Daoy (cell line): ENCODE data around the gene CIAO1. TPM values are rescaled to one million over a fixed set of nuclear protein-coding genes. Genes with fewer than 3 reads are reported as not detected.
"Not testable (repeated sequence)": the region's sequence is repeated elsewhere in the genome, so short reads cannot be mapped to it uniquely, and the experiment has no call there.

Experiments
- DNase-seq: peaks from one replicate; pipeline ENCODE4 v3.0.0-alpha.2; 2015; ENCODE audit warnings: low read depth
- total RNA-seq: library from RNA; depleted of rRNA; stranded (reverse); fragments of >200 nt; shearing (Covaris generic); gene quantifications from 2 replicates; pipeline ENCODE4 v1.2.3, GENCODE V29; 2014

Gene CIAO1
- total RNA-seq, 1 experiment from 2014 or later = 136 TPM

DNA sequence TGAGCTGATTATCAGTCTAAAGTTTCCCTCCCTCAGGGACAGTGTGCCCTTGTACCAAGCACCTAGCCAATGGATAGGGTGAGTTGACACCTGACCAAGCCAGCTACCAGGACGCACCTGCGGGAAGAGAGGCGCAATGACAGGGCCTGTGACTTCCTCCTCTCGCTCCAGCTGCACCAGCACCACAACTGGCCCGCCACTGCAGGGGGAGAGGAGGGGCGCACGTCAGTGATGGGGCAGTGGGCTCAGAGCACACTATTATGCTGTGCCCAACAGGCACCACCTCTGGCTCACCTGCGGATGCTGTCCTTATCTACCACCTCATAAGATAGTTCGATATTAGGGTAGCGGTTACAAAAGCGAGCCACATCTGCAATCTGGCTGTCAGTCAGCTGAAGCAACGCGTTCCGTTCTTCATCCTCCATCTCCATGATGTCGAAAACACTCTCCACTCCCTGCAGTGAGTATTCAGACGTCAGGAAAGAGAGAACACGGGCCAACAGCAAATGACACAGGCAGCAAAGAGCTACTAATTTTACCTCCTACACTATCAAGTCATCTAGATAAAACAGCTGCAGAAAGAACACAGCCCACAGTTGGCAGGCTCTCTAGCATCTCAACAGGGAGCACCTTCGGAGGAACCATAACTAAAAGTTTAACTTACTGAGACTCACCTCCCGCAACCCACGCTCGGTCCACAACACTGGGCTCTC lies 10.9 kb downstream of the CIAO1 start:
- no peak for DNase-seq

DNA sequence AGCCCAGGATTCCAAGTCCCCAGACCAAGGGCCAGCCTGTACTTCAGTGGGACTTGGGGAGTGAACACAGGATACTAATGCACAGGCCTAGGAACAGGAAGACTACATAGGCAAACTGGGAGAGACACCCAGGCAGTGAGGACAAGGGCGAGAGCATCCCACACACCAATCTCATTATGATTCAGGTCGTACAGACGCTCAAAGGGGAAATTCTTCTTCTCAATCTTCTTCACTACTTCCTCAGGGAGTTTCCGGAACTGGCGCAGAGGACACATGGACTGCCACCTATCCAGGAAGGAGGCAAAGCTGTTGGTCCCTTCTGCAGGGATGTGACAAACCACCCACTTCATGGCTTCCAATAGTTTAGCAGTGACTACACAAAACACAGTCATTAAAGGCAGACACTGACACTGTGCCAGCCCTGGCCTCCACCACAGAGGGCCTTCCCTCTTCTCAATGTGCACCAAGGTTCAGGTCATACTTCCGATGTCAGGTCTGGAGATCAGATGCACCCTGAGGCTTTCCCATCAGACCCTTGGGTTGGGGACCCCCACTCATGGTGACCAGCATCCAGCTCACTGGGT lies 21.3 kb downstream of the CIAO1 start:
- DNase-seq = no peak

DNA sequence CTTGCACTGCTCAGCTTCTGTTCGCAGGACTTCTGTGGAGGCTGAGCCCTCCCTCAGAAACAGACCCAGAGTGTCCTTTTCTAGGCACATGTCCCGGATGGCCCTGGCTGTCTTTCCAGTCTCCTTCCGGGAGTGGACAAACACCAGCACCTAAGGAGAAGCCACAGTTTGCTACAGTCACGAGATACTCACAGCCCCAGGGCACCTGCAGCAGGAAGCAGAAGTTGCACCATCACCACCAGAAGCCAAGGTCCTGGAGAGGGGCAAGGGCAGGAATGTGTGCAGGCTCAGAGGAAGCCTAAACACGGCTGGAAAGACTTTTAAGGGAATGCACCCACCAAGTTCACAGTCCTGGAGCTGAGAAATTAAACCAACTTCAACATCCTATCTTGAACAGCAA lies 25.7 kb downstream of the CIAO1 start:
- DNase-seq = no peak

DNA sequence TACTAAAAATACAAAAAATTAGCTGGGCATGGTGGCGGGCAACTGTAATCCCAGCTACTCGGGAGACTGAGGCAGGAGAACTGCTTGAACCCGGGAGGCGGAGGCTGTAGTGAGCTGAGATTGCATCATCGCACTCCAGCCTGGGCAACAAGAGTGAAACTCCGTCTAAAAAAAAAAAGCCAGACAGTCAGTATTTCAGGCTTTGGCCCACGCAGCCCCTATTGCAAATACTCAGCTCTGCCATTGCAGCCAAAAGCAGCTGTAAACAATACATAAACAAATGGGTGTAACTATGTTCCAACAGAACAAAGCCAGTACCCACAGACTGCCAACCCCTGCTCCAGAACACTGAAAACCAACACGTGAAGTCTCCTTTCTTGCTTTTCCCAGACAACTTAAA lies 28.2 kb downstream of the CIAO1 start:
- not testable (repeated sequence) for DNase-seq

DNA sequence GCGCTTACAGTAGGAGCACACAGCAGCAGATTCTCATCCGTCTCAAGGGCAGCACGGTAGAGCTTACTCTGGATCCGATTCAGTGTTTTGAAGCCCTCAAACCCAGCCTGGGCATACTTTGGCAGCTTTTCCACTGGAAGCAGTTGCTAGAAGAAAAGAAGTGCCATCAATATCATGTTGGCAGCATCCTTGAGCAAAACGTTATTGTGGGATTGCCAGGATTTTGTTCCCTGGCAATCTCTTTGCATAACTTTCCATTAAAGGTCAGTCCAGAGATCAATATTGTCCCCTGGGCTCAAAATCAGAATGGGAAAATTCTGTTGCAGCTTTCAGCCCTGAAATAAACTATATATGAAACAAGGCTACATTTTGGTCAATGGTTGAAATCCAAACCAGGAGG lies 30.9 kb downstream of the CIAO1 start:
- DNase-seq = no peak

DNA sequence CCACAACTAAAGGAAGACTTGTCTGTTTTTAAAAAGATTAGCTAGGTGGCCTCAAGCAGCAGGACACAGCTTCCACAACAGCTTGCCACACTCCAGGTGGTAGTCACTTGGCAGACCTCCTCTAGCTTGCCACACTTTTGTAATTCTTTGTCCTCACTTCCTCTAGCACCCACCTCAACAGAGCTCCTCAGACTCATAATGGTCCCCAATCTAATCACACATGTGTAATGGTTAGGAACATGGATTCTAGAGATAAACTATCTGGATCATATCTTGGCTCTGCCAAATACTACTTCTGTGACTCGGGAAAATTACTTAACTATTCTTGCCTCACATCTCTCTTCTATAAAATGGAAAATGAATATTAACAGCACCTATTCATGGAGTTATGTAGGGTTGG lies 35.8 kb downstream of the CIAO1 start:
- no peak for DNase-seq

DNA sequence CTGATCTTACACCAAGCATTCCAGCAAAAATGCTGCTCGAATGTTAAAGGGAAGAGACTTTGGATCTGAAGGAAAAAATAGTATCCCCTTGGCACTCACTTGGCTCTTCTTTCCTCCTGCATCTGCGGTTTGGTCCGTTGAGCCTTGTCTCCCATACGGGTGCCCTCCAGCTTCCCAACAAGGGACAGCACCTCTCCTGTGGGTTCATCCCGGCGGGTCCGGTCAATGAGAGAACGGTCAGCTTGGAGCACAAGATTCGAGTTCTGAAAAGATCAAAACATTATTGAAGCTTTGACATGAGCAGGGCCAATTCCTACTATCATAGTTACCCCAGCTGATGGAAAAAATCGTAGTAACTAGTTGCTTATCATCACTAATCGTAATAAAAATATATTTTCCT lies 38.6 kb downstream of the CIAO1 start:
- no peak for DNase-seq

DNA sequence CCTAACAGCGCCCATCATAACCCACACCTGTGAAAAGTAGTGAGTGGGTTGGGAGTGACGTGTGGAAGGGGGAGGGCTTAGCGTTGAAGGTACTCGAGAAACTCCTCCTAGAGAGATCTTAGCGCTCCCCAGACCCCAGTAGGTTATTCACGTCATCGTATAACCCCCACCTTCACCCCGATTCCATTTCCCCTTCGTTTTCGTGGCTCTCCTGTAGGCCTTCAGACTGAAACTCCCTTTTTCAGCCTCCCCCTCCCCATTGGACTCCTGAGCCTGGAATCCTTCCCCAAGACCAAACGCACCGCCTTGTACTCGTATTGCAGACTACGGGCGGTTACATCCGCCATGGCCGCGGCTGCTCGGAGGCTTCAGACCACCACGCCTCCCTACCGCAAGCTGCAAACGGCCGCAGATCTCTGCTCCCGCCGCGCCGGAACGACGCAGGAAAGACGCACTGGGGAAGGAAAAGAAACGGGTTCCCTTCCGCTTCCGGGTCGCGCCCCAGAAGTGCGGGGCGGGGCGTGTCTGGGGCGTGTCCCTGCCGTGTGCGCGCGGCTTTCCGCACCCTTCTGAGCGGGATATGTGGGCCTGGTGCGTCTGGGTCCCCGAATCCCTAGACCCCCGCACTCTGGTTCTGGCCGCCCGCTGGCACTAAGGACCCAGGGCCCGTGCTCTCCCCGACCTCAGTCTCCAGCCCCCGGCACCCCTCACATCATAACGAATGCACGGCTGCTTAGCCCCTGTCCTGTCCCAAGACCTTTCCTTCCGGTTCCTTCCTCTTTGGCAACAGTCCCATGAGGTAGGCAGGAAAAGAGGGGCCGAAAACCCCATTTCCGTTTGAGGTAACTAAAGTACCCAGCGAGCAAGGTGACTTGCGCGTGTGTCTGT lies 39.3 kb downstream of the CIAO1 start, which contains the start of gene SNRNP200:
SNRNP200 (minus strand) TSS at position 456 of the 888 bp plus-strand sequence; CDS start at position 347, 109 bp downstream.
- peak; percentile 92 for DNase-seq

DNA sequence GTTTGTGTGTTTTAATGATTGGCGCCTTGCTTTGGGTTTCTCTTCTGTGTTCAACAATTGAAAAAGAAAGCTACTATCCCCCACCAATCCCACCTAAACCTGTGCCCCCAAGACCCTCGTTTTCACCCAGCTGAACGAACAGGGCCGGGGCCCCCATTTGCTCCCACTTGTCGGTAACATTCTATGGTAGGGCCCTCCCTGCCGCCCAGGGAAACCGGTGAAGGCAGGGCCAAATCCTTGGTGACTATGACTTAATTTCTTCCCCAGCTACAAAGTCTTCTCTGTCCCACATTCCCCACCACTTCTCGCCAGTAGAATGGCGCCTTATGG lies 39.9 kb downstream of the CIAO1 start:
- no peak for DNase-seq

DNA sequence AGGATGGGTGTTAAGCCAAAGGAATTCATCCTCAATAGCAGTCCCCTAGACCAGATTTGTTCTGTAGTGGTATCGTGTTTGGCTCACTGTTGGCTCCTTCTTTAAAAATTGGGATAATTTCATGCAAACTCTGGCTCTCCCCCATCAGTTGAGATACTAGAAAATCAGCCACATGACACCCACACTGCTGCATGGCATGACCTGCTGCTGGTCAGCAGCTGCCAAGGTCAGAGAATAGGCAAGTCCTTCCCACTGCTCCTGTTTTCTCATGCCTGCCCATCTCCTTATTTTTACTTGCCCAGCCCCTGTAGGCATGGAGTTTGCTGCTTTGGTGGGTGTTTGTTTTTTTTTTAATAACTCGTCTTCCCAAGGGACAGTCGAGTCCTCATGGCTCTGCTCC lies 40.3 kb downstream of the CIAO1 start:
- no peak for DNase-seq

DNA sequence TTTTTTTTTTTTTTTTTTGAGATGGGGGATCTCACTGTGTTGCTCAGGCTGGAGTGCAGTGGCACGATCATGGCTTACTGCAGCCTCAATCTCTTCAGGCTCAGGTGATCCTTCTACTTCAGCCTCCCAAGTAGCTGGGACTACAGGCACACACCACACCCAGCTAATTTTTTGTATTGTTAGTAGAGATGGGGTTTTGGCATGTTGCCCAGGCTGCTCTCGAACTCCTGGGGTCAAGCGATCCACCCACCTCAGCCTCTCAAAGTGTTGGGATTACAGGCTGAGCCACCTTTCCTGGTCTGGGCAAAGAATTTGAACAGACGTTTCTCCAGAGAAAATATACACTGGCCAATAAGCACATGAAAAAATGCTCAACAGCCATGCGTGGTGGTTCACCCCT lies 42.2 kb downstream of the CIAO1 start:
- no peak for DNase-seq

DNA sequence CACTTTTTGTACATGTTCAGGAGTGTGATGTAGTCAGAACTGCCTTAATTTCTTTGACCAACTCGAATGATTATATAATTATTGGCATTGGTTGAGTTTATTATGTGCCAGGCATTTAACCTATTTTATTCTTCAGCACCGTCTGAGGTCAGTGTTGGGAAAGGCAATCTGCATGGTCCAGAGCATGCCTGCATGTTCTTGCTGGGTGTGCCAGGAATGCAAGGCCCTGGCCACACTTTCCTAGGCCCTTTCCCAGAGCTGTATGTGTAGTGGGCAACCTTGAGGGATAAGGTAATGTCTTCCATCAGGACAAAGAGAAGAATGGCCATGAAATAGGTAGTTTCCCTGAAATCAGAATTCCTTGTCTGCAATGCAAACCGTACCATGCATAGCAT lies 49.0 kb downstream of the CIAO1 start:
- DNase-seq = no peak

DNA sequence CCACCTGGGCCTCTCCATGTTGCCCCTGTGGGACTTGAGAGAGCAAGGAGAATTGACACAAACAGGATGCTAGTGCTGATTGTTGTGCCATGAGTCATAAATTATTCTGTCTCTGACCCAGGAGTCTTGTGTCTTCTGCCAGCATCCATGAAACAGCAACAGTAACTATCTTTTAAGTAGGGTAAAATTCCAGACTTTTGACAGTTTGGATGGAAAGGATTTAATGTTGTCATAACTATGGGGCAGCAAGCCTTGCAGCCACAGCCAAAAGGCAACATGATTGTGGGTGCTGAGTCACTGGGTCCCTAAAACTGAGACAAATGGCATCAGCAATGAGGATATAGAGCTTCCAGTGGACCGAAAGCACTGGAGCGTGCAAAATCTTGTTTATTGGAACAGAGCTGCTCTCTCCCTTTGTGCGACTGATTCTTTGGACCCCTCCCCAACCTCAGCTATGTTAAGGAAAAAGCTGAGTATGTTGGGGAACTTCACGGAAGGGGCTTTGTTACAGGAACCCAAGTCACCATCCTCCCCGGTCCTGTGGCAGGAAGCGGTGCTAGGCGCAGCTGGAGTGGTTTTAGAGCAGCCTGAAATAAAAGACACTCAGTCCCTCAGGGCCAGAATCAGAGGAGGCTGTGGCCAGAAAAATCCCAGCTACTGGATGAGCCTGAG lies 49.5 kb downstream of the CIAO1 start:
- peak; percentile 61 for DNase-seq

DNA sequence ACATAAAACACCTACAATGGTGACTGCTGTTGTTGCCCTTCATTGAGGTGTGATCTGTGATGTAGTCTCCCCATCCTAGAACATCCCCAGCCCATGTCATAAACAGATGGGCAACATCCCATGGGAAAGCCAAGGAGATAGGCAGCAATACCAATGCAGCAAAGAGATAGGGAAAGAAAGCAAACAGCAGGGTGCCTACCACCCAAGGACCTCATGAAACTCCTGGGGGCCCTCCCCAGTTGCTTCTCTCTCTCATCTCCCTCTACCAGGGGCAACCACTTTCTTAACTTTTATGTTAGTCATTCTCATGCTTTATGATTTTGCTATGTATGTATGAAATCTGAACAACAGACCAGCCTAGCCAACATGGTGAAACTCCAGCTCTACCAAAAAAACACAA lies 51.0 kb downstream of the CIAO1 start:
- no peak for DNase-seq

DNA sequence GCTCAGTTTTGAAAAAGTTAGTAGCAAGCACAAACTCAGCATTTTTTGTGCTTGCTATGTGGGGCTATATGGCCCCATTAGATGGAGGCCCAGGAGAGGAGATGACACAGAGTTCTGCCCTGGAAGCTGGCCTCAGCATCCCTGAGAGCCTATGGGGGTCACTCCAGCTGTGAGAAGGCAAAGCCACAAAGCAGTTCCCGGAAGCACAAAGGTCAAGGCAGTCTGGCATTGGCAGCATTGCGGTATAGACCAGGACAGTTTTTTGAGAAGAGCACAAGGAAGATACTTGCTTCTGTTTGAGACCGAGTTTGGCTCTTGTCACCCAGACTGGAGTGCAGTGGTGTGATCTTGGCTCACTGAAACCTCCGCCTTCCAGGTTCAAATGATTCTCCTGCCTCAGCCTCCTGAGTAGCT lies 51.6 kb downstream of the CIAO1 start:
- no peak for DNase-seq

DNA sequence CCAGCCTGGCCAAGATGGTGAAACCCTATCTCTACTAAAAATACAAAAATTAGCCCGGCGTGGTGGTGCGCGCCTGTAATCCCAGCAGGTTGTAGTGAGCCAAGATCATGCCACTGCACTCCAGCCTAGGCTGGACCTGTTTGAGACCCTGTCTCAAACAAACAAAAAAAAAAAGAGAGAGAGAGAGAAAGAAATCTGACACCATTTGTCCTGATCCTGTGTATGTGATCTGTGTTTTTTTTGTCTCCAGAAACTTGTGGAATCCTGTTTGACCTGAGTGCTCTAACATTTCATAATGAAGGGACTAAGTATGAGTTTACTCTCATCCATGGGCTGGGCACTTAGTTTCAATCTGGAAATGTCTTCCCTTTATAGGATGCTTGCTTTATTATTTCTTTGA lies 52.7 kb downstream of the CIAO1 start:
- no peak for DNase-seq

DNA sequence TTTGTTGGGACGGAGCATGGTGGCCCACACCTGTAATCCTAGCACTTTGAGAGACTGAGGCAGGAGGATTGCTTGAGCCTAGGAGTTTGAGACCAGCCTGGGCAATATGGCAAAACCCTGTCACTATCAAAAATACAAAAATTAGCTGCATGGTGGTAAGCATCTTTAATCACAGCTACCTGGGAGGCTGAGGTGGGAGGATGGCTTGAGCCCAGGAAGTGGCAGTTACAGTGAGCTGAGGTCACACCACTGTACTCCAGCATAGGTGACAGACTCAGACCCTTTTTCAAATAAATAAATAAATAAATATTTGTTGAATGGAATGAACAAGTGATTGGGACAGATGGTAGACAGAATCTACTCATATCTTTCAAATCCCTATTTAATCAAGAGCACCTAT lies 53.4 kb downstream of the CIAO1 start:
- no peak for DNase-seq

DNA sequence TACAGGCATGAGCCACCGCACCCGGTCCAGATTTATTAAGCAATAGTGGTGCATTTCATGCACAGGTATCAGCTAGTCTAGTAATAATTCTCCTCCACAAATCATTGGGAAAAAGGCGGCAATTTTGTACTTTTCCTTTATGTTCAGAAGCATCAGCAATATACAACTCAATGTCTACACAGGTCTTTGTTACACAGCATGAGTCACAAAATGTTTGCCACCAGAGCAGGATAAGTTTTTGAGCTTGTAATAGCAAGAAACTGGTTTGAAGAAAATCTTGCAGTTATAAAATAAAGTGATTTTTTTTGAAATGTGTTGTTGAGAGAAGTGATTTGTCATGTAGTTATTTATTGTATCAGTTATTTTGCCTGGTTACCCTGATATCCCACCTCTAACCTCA lies 54.3 kb downstream of the CIAO1 start:
- no peak for DNase-seq

DNA sequence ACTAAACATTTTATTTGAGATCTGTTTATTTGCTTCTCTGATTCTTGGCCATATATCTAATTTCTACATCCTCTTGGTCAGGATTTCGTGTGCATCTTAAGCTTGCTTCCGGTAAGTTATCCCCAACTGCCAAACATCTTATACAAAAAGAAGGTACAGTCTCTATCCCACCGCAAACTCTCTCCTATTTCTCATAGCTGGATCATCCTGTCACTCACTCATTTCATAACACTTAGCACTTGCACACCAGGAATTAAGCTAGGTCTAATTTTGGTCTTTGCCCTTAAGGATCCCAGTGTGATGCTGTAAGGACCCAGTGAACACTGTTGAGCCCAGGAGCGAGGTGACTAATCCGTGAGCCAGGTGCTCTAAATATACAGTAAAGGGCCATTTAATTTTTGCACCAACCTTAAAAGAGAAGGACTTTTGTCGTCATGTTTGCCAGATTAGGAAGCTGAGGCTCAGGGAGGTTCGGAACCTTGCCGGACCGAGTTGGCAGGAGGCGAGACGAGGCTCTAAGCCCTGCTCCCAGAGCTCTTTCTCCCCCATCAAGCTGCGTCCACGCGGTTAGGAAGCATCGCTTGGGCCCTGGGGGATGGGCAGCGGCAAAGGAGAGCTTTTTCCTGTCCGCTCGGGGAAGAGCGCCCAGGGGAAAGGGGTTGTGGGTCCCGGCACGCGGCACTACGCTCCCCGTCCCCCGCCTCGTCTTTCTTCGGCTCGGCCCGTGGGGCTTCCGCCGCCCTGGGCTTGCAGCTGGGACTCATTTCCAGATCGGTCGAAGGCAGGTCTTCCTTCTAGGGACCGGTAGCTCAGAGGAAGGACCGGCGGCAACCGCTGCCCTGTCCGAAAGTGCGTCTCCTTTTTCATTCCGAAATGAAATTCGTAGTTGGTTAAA lies 55.0 kb downstream of the CIAO1 start:
- peak; percentile 44 for DNase-seq
